Placental pericyte (primary cell): ENCODE data around the gene UROS. TPM values are rescaled to one million over a fixed set of nuclear protein-coding genes. Genes with fewer than 3 reads are reported as not detected.

Experiments used
- small RNA-seq: library from RNA; depleted of rRNA; stranded (forward); fragments of <200 nt; gene quantifications from one replicate; pipeline ENCODE3, GENCODE V24; 2012; ENCODE audit warnings: low replicate concordance
- total RNA-seq: library from RNA; depleted of rRNA; stranded (reverse); fragments of >200 nt; gene quantifications from 2 replicates; pipeline ENCODE4 v1.2.3, GENCODE V29; 2012

Gene UROS
- total RNA-seq, result 56.1 and 56.5 TPM in 2 replicates

GRCh38 chr10:125822878-125823662, at the start of gene UROS, which contains the start of gene BCCIP:
UROS (minus strand) TSS chr10:125823258; CDS start chr10:125816499, 6,759 bp downstream.
BCCIP (plus strand) TSS chr10:125823546; CDS start chr10:125823558, 12 bp downstream.

GRCh38 chr10:125775491-125776106, 47.5 kb downstream of the UROS start, which contains the start of gene MMP21:
MMP21 (minus strand) TSS chr10:125775821; CDS start chr10:125775821, 0 bp downstream.

Small RNA genes within 50 kb of the gene (small RNA-seq; reads per million reads assigned to genes)
- gene MIR4484 (not detected), gene RF00017 (not detected)

Other genes with a start within 250 kb of the UROS start
- gene TEX36, start 140.1 kb downstream of the UROS start, total RNA-seq, result not detected in 2 replicates
- gene EDRF1, start 103.5 kb downstream of the UROS start, total RNA-seq, result 17.9 and 29.3 TPM in 2 replicates
- gene MMP21, start 47.4 kb downstream of the UROS start, total RNA-seq, result not detected in 2 replicates
- gene BCCIP, start 288 bp upstream of the UROS start, total RNA-seq, result 24.9 and 37.9 TPM in 2 replicates
- gene DHX32, start 58.0 kb upstream of the UROS start, total RNA-seq, result 33.5 and 57.0 TPM in 2 replicates
- gene FANK1, start 73.3 kb upstream of the UROS start, total RNA-seq, result 1.8 and 2.6 TPM in 2 replicates